Nephron progenitor cell (in vitro differentiated cells): ENCODE results near the gene G0S2.

Experiments used
- DNase-seq: peaks from one replicate; pipeline ENCODE4 v3.0.0; 2021
- H3K27ac Mint-ChIP-seq: 2 replicates; pipeline ENCODE4 v1.8.0; 2021; ENCODE audit warnings: mild to moderate bottlenecking, moderate library complexity, mixed read lengths
- H3K27me3 Mint-ChIP-seq: 2 replicates; pipeline ENCODE4 v1.8.0; 2021; ENCODE audit warnings: mild to moderate bottlenecking, low read depth, mixed read lengths; ENCODE audit not compliant: poor library complexity
- H3K36me3 Mint-ChIP-seq: 2 replicates; pipeline ENCODE4 v1.8.0; 2021; ENCODE audit warnings: low read depth, mixed read lengths
- H3K4me1 Mint-ChIP-seq: 2 replicates; pipeline ENCODE4 v1.8.0; 2021; ENCODE audit warnings: mixed read lengths
- H3K4me3 Mint-ChIP-seq: 2 replicates; pipeline ENCODE4 v1.8.0; 2021; ENCODE audit warnings: mild to moderate bottlenecking, moderate library complexity, mixed read lengths
- H3K9me3 Mint-ChIP-seq: 2 replicates; pipeline ENCODE4 v1.8.0; 2021; ENCODE audit warnings: mild to moderate bottlenecking, moderate library complexity, mixed read lengths
- TF ChIP-seq, protein P1 (sequence below): fragments of 200-600 bp; sonication (generic); IDR thresholded peaks from 2 replicates; pipeline ENCODE4 v1.5.0; 2021; ENCODE audit warnings: antibody characterized with exemption

G0S2 gene

DNA sequence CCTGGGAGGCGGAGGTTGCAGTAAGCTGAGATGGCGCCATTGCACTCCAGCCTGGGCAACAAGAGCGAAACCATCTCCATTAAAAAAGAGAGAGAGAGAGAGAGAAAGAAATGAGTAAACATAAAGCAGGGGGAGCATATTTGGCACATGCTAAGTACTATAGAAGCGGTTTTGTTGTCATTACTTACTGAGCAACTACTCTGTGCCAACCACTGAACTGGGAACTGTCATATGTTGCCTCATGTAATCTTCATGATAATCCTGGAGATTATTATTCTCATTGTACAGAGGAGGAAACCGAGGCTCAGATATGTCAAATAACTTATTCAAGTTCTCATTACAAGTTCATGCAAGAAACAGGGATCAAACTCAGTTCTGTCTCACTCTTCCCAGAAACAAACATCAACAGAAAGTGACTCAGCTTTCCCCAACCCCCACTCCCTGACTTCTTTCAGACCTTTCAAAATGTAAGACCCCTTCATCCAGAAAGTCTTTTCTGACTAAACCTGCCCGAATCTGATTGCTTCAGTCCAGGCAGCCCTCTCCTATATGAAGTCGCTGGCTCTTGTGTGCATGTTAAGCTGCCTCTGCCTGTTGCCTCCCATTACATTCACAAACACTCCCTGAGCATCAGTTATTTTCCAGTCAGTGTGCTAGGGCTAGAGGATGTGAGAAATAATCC, 46.5 kb upstream of the G0S2 start:
- Mint-ChIP-seq H3K27me3 (peaks cover 61% of the 10 kb centered on the region), H3K4me1 (peaks cover 17% of the 10 kb centered on the region), H3K9me3 (no peaks in the 10 kb centered on the region), H3K36me3 (no peaks in the 10 kb centered on the region), H3K4me3 (no peak overlapping the region), H3K27ac (no peak overlapping the region)
- DNase-seq: no peak
- TF ChIP-seq, protein P1, sequence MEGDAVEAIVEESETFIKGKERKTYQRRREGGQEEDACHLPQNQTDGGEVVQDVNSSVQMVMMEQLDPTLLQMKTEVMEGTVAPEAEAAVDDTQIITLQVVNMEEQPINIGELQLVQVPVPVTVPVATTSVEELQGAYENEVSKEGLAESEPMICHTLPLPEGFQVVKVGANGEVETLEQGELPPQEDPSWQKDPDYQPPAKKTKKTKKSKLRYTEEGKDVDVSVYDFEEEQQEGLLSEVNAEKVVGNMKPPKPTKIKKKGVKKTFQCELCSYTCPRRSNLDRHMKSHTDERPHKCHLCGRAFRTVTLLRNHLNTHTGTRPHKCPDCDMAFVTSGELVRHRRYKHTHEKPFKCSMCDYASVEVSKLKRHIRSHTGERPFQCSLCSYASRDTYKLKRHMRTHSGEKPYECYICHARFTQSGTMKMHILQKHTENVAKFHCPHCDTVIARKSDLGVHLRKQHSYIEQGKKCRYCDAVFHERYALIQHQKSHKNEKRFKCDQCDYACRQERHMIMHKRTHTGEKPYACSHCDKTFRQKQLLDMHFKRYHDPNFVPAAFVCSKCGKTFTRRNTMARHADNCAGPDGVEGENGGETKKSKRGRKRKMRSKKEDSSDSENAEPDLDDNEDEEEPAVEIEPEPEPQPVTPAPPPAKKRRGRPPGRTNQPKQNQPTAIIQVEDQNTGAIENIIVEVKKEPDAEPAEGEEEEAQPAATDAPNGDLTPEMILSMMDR: no peak

DNA sequence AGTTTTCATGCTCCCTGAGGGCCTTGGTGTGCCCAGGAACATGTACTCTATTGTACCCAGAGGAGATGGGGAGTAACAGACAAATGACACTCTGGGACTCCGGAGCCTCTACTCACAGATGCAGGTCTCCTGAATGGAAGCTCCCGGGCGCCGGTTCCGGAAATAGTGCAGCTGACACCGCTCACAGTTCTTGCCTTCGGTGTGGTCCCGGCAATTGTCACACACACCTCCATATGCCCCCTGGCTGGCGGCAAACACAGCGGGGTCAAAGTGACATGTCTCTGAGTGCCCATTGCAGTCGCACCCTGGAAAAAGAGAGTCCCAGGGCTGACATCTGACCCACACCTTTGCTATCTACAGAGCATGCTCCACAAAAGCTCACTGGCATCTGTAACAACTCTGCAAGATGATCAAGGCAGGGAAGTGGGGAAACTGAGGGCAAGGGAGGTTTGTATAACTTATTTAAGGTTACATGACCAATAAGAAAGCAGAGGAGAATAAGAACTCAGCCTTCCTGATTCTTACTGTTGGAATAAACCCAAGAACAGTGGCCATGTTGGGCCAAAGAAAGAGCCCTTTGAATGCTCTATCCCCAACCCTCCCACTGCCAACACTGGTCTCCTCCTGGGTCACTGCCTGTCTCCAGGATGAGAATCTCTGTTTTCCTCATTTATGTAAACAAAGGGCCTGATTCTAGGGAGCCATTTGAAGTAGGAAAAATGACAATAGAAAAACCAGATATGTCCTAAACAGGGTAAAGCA, 45.4 kb upstream of the G0S2 start:
- Mint-ChIP-seq H3K36me3 (no peaks in the 10 kb centered on the region), H3K4me1 (peaks cover 13% of the 10 kb centered on the region), H3K27me3 (peaks cover 52% of the 10 kb centered on the region), H3K4me3 (no peak overlapping the region), H3K27ac (no peak overlapping the region), H3K9me3 (no peaks in the 10 kb centered on the region)
- TF ChIP-seq, protein P1: no peak
- no peak for DNase-seq

DNA sequence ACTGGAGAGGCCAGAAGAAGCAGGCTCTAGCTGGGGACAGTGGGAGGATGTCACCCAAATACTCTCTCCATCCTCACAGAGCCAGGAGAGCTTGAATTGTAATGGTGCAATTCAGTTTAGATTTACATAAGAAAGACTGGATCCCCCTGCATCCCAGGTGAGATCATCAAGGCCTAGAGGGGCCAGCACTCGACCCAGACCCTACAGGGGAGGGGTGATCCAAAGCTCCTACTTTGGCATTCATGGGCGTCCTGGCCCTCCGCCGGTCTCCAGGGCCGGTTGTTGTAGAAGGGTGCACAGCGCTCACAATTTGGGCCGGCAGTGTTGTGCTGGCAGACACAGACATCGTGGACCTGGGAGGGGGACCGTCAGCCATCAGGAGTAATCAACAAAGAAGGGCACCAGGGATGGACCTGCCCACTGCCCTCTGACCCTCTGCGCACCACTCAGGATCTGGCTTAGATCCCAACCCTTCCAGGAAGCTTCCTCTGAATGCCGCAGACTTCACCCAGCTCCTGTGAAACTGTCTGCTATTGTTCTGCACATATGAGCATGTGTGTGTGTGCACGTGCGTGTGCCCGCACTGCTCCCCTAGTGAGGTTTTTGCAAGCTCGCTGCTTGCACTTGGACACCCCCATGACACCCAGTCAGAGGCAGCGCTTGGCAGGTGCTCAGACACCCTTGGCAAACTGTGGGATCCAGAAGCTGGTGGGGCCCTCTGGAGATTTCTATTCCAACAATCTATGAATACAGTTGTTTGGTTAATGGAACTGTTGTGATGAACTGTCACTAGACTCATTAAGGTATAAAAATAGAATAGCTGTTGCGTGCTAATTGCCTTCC, 44.6 kb upstream of the G0S2 start:
- TF ChIP-seq, protein P1: no peak
- H3K9me3 Mint-ChIP-seq: no peaks in the 10 kb centered on the region
- H3K27me3 Mint-ChIP-seq: peaks cover 50% of the 10 kb centered on the region
- H3K4me1 Mint-ChIP-seq: peaks cover 8% of the 10 kb centered on the region
- H3K27ac Mint-ChIP-seq: no peak overlapping the region
- no peak for DNase-seq
- H3K4me3 Mint-ChIP-seq: no peak overlapping the region
- no peaks in the 10 kb centered on the region for H3K36me3 Mint-ChIP-seq

DNA sequence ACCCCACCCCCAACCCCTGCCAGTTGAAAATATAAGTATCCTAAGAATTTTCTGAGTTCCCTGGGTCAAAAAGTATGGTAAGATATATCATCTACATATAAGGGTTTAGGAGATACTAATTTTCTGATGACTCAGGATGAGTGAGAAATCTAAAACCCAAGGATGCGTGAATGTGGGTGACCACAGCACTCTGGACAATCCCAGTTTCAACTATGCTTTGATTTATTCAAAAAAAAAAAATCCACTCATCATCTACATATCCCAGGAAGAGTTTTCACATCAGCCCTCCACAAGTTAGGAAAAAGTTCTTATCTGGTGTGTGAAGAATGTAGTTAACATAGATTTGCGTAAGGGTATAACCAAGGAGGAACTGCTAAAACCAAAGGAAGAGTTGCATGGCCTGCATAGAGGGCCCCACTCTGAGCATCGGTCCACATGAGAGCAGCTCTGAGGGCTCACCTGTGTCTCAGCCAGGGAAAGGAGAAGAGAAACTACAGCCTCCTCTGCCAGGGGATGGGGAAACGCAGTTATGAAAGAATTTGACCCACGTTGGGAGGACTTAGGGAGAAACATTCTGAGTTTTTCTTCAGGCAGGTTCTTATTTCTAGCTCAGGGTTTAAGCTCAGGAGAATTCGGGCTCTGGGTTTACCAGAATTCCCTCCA, 41.7 kb upstream of the G0S2 start:
- Mint-ChIP-seq H3K9me3 (no peaks in the 10 kb centered on the region), H3K36me3 (no peaks in the 10 kb centered on the region), H3K27ac (no peak overlapping the region), H3K4me3 (no peak overlapping the region), H3K4me1 (no peaks in the 10 kb centered on the region), H3K27me3 (peaks cover 36% of the 10 kb centered on the region)
- DNase-seq: no peak
- TF ChIP-seq, protein P1: no peak

DNA sequence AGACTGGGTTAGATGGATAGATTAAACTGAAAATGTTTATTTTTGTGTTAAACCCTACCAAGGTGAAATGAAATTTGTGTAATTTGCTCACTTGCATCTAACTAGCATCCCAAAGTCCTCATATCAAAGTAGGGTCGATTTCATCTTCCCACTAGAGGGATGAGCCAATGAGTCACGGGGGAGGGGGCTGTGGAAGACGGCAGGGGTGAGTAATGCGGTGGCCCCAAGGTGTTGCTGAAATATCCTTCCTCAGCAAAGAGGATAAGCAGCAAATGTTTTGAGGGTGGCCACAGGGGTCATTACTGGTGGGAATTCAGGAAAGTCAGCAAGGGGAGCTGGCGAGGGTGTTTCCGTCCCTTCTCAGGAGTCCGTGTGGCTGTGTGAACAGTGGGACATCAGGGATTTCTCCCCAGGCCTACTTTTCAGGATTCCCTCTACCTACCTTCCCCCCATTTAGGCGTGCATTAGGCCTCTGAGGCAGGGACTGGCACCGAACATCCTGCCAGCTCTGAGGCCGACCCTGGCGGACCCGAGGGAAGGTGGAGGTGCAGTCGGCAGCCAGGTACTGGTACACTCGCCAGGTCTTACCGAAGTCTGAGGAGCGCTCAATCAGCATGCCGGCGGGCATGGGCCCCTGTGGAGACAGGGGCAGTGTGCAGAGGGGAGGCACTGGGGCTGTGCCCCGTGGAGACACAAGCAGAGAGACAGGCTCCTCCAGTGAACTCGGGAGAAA, 41.0 kb upstream of the G0S2 start:
- no peak overlapping the region for H3K27ac Mint-ChIP-seq
- TF ChIP-seq, protein P1: no peak
- no peak overlapping the region for H3K4me3 Mint-ChIP-seq
- no peaks in the 10 kb centered on the region for H3K36me3 Mint-ChIP-seq
- H3K27me3 Mint-ChIP-seq: peaks cover 34% of the 10 kb centered on the region
- no peaks in the 10 kb centered on the region for H3K9me3 Mint-ChIP-seq
- H3K4me1 Mint-ChIP-seq: no peaks in the 10 kb centered on the region
- no peak for DNase-seq
